ENCODE data around the gene ALOX15.

- TF ChIP-seq POLR2A (IDR thresholded peaks at IDR 0.05) = no peak
- TF ChIP-seq, protein P1, sequence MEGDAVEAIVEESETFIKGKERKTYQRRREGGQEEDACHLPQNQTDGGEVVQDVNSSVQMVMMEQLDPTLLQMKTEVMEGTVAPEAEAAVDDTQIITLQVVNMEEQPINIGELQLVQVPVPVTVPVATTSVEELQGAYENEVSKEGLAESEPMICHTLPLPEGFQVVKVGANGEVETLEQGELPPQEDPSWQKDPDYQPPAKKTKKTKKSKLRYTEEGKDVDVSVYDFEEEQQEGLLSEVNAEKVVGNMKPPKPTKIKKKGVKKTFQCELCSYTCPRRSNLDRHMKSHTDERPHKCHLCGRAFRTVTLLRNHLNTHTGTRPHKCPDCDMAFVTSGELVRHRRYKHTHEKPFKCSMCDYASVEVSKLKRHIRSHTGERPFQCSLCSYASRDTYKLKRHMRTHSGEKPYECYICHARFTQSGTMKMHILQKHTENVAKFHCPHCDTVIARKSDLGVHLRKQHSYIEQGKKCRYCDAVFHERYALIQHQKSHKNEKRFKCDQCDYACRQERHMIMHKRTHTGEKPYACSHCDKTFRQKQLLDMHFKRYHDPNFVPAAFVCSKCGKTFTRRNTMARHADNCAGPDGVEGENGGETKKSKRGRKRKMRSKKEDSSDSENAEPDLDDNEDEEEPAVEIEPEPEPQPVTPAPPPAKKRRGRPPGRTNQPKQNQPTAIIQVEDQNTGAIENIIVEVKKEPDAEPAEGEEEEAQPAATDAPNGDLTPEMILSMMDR (IDR thresholded peaks at IDR 0.05) = no peak
These were observed 22.8 kb upstream of the ALOX15 start for GRCh38 chr17:4664230-4664629.

Measured in esophagus squamous epithelium (tissue), 4 donors.